ENCODE results near the gene CMYA5. TPM values are rescaled to one million over a fixed set of nuclear protein-coding genes. Genes with fewer than 3 reads are reported as not detected.

The CMYA5 gene
- total and polyA plus RNA-seq, 2 donors (not counting 3 experiments of a cell fraction or from before 2014, with no cell fraction given): 0.04 to 0.20 TPM

DNA sequence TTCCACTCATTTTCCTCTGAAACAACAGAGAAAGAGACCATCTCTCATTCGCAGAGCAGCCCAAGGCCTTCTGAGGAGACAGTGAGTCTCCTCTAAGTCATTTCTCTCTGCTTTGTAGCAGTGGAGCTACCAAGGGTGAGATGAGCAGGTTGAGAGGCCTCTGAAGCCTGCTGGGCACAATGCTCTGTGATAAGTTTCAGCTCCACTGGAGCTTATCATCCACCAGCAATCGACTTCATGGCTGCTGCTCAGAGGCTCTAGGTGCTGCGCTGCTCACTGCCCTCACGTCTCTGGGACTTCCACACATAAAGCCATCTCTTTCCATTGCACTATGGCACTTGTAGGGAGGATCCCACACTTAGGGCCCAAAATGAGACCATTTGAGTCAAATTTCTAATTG is 96.3 kb downstream of the CMYA5 start:
- H3K79me2 ChIP-seq (ENCODE audit: control insufficient read depth, insufficient read depth, low read length): no peaks in the 10 kb centered on the region
- no peaks in the 10 kb centered on the region for H3K9me3 ChIP-seq (replicated peaks; ENCODE audit: control insufficient read depth, insufficient read depth, low read length)
- no peak overlapping the region for H3K4me2 ChIP-seq (ENCODE audit: insufficient read depth, low read length)
- no TSS peak for BruUV-seq (replicated peaks)
- ChIA-PET POLR2A (no interaction called here), CTCF (no interaction called here)
- DNase-seq (ENCODE audit: low read depth, low spot score) (no peak), FAIRE-seq (no peak)
- H3K9me1 ChIP-seq (replicated peaks; ENCODE audit: control insufficient read depth, extremely low read depth, insufficient read depth, low read length): no peaks in the 10 kb centered on the region
- H3K36me3 ChIP-seq (ENCODE audit: control insufficient read depth in 2 of 2, extremely low read depth in 1 of 2, insufficient read depth in 2 of 2, low read length in 2 of 2): no peaks in the 10 kb centered on the region
- no peaks in the 10 kb centered on the region for H4K20me1 ChIP-seq (replicated peaks; ENCODE audit: control insufficient read depth, extremely low read depth, insufficient read depth, low read length)
- intact Hi-C loops (cut with micrococcal nuclease): no loop called here
- H3K4me3 ChIP-seq (replicated peaks in 1 of 3; ENCODE audit: insufficient read depth in 1 of 3, low read depth in 1 of 3, low read length in 3 of 3): no peak overlapping the region
- no peak overlapping the region for H3K9ac ChIP-seq (replicated peaks; ENCODE audit: extremely low read depth, insufficient read depth, low read length)
- H3K4me1 ChIP-seq (ENCODE audit: control insufficient read depth, extremely low read depth, insufficient read depth, low read length): no peaks in the 10 kb centered on the region
- no peak overlapping the region for H2AFZ ChIP-seq (ENCODE audit: low read depth, low read length)
- TF ChIP-seq GATA2 (IDR thresholded peaks at IDR 0.05; ENCODE audit: insufficient read depth, insufficient read length, low read depth, low read length): no peak
- TF ChIP-seq, protein P1, sequence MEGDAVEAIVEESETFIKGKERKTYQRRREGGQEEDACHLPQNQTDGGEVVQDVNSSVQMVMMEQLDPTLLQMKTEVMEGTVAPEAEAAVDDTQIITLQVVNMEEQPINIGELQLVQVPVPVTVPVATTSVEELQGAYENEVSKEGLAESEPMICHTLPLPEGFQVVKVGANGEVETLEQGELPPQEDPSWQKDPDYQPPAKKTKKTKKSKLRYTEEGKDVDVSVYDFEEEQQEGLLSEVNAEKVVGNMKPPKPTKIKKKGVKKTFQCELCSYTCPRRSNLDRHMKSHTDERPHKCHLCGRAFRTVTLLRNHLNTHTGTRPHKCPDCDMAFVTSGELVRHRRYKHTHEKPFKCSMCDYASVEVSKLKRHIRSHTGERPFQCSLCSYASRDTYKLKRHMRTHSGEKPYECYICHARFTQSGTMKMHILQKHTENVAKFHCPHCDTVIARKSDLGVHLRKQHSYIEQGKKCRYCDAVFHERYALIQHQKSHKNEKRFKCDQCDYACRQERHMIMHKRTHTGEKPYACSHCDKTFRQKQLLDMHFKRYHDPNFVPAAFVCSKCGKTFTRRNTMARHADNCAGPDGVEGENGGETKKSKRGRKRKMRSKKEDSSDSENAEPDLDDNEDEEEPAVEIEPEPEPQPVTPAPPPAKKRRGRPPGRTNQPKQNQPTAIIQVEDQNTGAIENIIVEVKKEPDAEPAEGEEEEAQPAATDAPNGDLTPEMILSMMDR (IDR thresholded peaks at IDR 0.05; ENCODE audit: extremely low read depth in 1 of 2, insufficient read depth in 1 of 2, low read depth in 1 of 2, low read length in 2 of 2): no peak
- no peak for TF ChIP-seq POLR2A (IDR thresholded peaks at IDR 0.05; ENCODE audit: low read depth, low read length)
- no peak for TF ChIP-seq POLR2AphosphoS5 (IDR thresholded peaks at IDR 0.05; ENCODE audit: insufficient read depth, low read depth, low read length)
- no peak for TF ChIP-seq JUN (IDR thresholded peaks at IDR 0.05; ENCODE audit: borderline replicate concordance, insufficient read depth, insufficient read length, low read depth)
- TF ChIP-seq MYC (IDR thresholded peaks at IDR 0.05; ENCODE audit: low read depth, low read length): no peak
- no peak for TF ChIP-seq EZH2 (IDR thresholded peaks at IDR 0.05; ENCODE audit: borderline replicate concordance, low read depth, low read length, severe bottlenecking)
- no peak for TF ChIP-seq FOS (IDR thresholded peaks at IDR 0.05; ENCODE audit: borderline replicate concordance, insufficient read depth, low read length)
- TF ChIP-seq, protein P2, sequence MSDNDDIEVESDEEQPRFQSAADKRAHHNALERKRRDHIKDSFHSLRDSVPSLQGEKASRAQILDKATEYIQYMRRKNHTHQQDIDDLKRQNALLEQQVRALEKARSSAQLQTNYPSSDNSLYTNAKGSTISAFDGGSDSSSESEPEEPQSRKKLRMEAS (IDR thresholded peaks at IDR 0.05; ENCODE audit: insufficient read depth, insufficient read length): no peak
- H3K27me3 ChIP-seq (ENCODE audit: control insufficient read depth in 2 of 2, insufficient read depth in 2 of 2, low read length in 2 of 2): no peaks in the 10 kb centered on the region
- no peak overlapping the region for H3K27ac ChIP-seq (ENCODE audit: insufficient read depth, low read depth, low read length)
- dilution Hi-C loops (cut with MboI; ENCODE audit: extremely low pct_ligation_motif_present, low sequenced_read_pairs): no loop called here

Data from endothelial cell of umbilical vein (primary cell).